GM12874 (cell line): ENCODE measurements around the gene NAP1L1.

Source experiments
- TF ChIP-seq, protein P1 (sequence below): IDR thresholded peaks from 2 replicates; pipeline ENCODE4 v1.5.1; 2011; ENCODE audit warnings: low read depth, mild to moderate bottlenecking, control low read depth, low read length, moderate library complexity; ENCODE audit not compliant: insufficient read depth

Gene NAP1L1

DNA sequence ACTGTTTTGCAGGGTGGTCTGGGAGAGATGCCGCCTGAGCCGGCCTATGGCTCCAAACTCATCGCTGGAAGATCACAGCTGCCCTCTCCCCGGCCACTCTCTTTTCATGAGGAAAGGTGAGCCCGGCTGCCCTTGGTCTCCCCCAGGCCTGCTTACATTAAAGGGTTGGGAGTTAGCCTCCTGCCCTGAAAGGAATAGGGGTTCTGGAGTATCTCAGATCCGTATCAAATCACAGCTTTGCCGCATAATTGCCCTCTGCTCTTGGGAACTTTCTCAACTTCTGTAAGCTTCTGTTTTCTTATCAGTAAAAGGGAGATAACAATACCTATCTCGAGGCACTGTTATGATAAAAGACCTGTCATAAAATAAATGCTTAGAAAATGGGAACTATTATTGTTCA, 70.5 kb downstream of the NAP1L1 start:
- TF ChIP-seq, protein P1, sequence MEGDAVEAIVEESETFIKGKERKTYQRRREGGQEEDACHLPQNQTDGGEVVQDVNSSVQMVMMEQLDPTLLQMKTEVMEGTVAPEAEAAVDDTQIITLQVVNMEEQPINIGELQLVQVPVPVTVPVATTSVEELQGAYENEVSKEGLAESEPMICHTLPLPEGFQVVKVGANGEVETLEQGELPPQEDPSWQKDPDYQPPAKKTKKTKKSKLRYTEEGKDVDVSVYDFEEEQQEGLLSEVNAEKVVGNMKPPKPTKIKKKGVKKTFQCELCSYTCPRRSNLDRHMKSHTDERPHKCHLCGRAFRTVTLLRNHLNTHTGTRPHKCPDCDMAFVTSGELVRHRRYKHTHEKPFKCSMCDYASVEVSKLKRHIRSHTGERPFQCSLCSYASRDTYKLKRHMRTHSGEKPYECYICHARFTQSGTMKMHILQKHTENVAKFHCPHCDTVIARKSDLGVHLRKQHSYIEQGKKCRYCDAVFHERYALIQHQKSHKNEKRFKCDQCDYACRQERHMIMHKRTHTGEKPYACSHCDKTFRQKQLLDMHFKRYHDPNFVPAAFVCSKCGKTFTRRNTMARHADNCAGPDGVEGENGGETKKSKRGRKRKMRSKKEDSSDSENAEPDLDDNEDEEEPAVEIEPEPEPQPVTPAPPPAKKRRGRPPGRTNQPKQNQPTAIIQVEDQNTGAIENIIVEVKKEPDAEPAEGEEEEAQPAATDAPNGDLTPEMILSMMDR: no peak

DNA sequence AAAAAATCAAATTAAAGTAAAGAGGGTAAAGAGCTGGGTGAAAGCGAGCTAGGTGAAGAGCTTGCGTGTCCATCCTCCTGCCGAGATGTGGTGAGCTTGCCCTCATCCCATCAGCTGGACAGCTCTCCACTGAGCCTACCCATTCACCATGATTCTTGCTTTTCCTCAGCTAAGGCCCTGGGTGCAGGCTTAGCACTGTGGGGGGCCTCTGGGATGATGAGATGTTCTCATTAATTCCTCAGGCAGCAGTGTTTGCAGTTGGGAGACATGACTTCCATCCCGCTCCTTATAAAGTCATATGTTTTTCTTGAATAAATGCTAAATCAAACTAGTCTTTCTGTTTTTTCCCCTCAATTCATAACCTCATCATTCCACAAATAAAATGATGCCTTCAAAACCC, 70.9 kb downstream of the NAP1L1 start:
- TF ChIP-seq, protein P1: no peak

DNA sequence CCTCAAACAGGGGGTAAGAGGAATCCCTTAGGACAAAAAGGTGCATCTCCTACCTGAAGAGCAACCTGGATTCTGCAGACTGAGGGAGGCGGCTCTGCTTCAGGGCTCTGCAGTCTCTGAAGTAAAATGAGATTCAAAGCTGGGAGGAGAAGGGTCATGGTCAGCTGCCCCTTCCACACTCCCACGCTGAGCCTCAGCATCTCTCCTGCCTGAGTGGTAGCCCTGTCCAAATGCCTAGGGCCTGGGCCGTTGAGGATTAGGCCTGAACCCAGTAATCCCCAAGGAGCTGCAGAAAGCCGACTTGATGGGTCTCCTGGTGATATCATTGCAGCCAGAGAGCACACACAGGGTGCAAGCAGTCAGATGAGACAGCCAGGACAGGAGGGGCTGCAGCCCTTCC, 71.8 kb downstream of the NAP1L1 start:
- TF ChIP-seq, protein P1: no peak

DNA sequence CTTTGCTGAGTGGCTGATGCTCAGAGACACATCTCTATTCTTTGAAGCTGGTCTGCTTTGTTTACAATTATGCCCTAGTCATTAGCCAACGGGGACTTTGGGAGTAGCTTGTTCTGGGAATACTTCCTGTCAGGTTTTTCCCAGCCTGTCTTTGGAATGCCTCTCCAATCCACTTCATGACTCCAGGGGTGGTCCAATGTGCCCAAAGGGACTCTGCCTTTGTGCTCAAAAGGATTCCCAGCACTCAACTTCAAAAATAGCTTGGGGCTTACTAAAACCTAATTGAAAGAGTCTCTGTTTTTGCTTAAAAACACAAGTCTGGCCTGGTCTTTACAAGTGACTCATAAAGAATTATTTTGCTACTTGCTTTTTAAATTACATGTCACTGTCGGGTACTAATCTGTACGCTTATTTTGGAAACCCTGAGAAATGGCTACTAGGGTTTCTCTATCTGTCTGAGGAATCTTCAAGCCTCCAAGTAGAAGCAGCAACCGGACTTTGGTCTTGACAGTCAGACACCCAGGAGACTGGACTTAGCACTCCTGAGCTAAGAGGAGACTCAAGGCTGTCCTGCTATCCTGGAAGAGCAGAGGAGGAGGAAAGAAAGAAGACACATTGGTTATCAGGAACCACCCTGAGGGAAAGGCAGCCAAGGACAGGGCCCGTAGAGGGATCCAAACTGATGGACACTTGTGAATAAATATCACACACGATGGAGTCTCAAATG, 73.6 kb downstream of the NAP1L1 start:
- TF ChIP-seq, protein P1: no peak

DNA sequence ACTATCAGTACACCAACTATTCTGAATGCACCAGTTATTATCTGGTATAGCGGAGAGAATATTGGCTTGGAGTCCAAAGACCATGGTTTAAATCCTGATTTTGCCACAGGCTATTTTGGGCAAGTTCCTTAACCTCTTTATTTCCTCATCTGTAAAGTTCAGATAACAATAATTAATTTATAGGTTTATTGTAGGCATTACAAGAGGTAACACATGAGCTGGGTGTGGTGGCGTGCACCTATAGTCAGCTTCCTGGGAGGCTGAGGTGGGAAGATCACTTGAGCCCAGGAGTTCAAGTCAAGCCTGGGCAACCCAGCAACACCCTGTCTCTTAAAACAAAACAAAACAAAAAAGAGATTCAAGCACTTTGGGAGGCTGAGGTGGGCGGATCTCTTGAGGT, 76.1 kb downstream of the NAP1L1 start:
- TF ChIP-seq, protein P1: no peak

DNA sequence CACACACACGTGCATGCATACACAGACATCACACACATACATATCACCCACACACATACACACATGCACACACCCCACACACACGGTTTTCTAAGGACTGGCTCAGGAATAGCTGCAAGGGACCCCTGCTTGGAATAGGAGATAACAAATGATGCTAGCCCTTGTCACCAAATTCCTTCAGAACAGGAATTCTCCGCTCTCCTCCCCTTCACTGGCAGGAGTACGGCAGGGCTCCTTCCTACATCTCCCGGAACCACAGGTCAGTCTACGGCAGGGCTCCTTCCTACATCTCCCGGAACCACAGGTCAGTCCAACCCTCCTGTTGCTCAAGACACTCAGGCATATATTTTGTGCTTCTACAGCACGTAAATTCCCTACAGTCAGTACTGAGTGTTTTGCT, 76.8 kb downstream of the NAP1L1 start:
- TF ChIP-seq, protein P1: no peak

DNA sequence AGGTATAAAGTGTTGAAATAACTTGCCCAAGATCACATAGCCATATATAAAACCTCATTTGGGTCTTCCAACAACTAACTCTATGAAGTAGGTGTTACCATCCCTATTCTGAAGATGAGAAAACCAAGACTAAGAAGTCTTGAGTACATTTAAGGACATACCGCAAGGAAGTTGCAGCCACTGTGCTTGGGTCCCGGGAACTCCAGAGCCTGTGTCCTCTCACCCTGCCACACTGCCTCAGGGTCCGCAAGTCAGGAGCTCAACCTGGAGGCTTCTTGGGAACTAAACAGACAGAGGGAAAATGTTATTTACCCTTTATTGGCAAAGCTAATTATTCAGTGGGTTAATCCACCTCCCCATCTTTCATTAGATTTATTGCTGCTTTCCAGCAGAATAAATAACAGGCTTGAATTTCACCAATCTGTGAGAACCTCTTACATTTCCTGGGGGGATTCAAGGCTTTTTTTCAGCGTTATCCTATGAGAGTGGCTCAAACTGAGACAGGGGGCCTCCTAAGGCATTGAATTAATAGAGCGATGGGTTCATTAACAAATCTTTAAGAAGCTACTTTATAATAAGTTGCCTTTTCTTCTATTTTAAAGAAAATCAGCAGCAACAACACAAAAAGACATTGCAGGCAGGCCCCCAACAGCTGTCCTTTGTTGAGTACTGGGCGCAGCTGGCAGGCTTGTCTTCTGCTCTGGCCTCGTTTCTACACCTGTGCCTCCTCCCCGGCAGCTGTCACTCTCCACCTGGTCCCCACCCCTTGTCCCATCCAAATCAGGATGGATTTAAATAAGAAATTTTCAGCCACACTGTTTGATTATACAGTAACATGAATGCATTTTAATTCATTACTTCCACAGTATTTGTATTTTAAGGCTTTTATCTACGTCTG, 78.2 kb downstream of the NAP1L1 start:
- TF ChIP-seq, protein P1: no peak
